Stimulated activated CD8-positive, alpha-beta memory T cell treated with anti-CD3 and anti-CD28 coated beads, Interleukin-4, amount 100 ng/mL, for 4 hours (primary cell): Measurements from ENCODE around the gene POLE.

ENCODE experiments used
- DNase-seq, 2 donors: peaks; one replicate each; pipeline ENCODE4 v3.0.0-alpha.2; 2020; ENCODE audit warnings: low read depth in 2 of 2, low spot score in 1 of 2

The POLE gene

GRCh38 chr12:132687211-132688164, at the start of gene POLE, which contains the start of gene PXMP2:
POLE (minus strand) TSS chr12:132687342; CDS start chr12:132687315, 27 bp downstream.
PXMP2 (plus strand) TSS chr12:132687587; CDS start chr12:132687671, 84 bp downstream.
- peak; percentile 82 to 86 for DNase-seq

GRCh38 chr12:132736913-132737312, 49.8 kb upstream of the POLE start:
- no peak for DNase-seq

- DNase-seq: no peak
Observed at GRCh38 chr12:132736378-132736777, 49.2 kb upstream of the POLE start.

- no peak for DNase-seq
Observed at GRCh38 chr12:132735496-132735895, 48.4 kb upstream of the POLE start.

GRCh38 chr12:132734206-132734605, 47.1 kb upstream of the POLE start:
- no peak for DNase-seq

GRCh38 chr12:132731574-132731973, 44.4 kb upstream of the POLE start:
- DNase-seq: no peak

- no peak for DNase-seq
Observed at GRCh38 chr12:132730353-132730752, 43.2 kb upstream of the POLE start.

- no peak for DNase-seq
Observed at GRCh38 chr12:132729541-132730320, 42.6 kb upstream of the POLE start.

- no peak for DNase-seq
Observed at GRCh38 chr12:132728502-132728901, 41.4 kb upstream of the POLE start.

GRCh38 chr12:132727091-132727794, 40.1 kb upstream of the POLE start:
- DNase-seq: no peak

- DNase-seq: no peak
Observed at GRCh38 chr12:132726386-132726785, 39.2 kb upstream of the POLE start.

- no peak for DNase-seq
Observed at GRCh38 chr12:132724506-132725241, 37.5 kb upstream of the POLE start.

GRCh38 chr12:132723764-132724140, 36.6 kb upstream of the POLE start:
- no peak for DNase-seq

GRCh38 chr12:132723015-132723763, 36.0 kb upstream of the POLE start:
- no peak for DNase-seq

- no peak for DNase-seq
Observed at GRCh38 chr12:132720606-132721345, 33.6 kb upstream of the POLE start.

GRCh38 chr12:132719954-132720324, 32.8 kb upstream of the POLE start:
- no peak for DNase-seq

GRCh38 chr12:132719141-132719953, 32.2 kb upstream of the POLE start:
- no peak for DNase-seq

GRCh38 chr12:132718644-132719043, 31.5 kb upstream of the POLE start:
- DNase-seq: no peak
